ENCODE results near the gene ITGB6. TPM values are rescaled to one million over a fixed set of nuclear protein-coding genes. Genes with fewer than 3 reads are reported as not detected.
"Not testable (repeated sequence)": the region's sequence is repeated elsewhere in the genome, so short reads cannot be mapped to it uniquely, and the experiment has no call there.

Gene ITGB6
- polyA plus RNA-seq, 5 donors, result 6.1 to 9.3 (median 7.6) TPM

DNA sequence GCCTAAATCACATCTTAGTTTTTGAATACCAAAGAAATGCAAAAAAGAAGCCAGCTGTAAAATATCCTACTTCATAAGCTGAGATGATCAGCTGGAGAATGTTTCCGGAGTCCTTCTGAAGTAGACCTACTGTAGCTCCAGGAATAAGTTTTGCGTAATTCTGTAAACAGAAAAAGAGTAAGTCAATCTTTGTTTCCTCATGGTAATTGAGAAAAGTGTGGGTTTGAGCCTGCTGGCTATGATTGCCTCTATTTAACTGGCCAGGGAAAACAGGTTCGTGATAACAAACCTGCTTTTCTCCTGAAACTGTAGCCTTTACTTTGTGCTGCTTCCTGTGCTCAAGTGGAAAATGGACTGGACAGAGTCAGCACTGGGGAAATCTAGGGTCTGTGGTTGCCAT, 58.2 kb downstream of the ITGB6 start:
- DNase-seq, result peak in 1 of 2 donors; percentile 24

DNA sequence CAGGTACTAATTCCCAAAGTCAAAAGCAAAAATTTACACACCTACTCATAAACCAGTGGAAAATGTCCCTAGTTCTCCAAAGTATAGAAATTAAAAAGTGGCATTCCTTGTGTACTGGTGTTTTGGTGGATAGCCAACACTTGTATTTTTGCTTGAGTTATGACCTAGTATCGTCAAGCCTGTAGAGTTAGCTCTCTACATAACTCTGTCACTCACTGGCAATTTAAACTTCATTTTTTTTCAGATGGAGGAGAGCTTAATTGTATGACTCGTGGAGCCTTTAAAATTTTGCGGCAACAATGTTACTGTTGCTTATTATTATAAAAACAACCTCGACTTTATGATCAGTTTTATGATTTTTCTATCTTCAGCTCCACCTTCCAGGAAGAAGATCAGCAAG, 58.7 kb downstream of the ITGB6 start:
- DNase-seq, result no peak

DNA sequence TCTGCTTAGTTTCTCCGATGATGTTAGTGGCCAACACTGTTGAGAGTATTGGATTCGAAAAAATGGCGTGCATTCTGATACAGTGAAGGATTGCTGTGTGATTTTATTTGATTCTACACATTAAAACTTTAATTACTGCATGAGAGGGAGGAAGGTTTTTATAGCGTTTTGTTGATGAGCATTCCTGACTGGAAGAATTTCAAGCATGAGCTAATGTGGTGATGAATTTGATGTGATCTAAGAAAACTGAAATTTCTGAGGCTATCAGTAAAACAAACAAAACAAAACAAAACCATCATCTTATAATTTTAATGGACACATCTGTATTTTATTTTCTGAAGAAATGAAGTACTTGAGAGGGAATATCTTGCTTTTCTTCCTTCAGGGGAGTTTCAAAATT, 59.6 kb downstream of the ITGB6 start:
- no peak for DNase-seq

DNA sequence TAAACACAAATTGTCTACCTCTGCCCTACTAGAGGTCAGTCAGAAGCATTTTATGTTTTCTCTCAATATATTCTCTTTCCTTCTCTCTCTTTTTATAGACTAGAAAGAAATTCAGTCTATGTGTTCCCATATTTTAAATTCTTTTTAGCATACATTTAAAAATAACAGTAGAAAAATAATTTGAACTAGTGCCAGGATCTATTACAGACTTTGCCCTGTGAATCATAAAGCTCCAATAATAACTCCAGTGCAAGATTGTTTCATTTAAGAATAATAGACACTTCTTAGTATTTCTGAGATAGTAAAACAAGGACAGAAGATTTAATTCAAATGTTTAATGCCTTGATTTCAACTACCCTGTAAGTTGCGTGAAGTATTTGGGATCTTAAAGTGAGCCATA, 60.1 kb downstream of the ITGB6 start:
- DNase-seq, result no peak

GRCh38 chr2:160139350-160139749, 60.7 kb downstream of the ITGB6 start:
- DNase-seq, result no peak

DNA sequence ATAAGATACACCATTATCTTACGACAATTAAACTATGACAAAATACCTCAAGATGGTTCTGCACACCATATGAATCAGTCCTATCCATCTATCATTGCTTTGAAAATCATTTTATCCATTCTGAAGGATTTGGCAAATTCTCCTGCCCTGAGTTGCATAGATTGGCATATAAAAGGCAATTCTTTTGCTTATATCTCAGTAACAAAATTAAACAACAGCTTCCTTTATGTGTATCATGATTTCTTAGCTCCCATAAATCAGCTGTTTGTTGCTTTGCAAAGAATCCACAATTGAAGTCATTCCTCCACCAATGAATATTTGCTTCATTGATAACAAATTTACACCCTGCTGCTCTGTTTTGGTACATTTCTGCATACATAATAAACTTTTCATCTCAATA, 61.7 kb downstream of the ITGB6 start:
- no peak for DNase-seq

GRCh38 chr2:160137464-160137863, 62.6 kb downstream of the ITGB6 start:
- no peak for DNase-seq

- DNase-seq, result no peak
Observed at GRCh38 chr2:160132761-160133160, 67.3 kb downstream of the ITGB6 start.

GRCh38 chr2:160126756-160127155, 73.3 kb downstream of the ITGB6 start:
- DNase-seq, result no peak

DNA sequence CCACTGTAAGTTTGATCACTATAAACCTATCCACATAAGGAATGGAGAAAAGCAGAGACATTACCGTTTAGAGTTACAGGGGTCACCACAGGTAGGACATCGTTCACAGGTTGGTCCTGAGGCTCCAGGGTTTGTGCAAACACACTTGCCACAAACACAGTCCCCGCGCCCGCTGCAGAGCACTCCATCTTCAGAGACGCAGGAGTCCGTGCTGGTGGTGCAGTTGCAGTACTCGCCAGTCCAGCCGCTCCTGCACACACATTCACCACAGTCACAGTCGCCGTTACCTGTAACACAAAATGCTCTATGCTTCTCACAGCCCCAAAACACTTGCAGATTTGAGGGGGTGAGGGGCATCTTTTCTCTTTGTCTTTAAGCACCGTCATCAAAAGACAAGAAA, 73.8 kb downstream of the ITGB6 start:
- DNase-seq, result no peak

GRCh38 chr2:160125828-160126227, 74.2 kb downstream of the ITGB6 start:
- no peak for DNase-seq

- DNase-seq, result no peak
Observed at GRCh38 chr2:160125366-160125765, 74.7 kb downstream of the ITGB6 start.

DNA sequence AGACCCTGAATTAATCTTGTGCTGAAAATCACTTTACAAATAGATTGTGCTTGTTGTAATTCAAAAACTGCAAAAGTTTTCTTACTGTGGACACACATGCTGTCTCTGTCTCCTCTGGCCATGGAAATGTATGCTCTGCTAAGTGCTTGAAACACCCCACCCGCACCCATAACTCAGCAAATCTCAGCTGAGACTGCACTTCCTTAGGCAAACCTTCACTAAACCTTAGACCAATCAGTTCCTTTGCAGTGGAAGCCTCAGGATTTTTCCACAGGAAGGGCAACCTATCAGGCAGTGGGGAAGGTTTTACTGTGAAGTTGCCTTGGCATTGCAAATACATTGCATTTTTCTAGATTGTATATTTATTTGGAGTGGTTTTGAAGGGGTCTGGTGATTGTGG, 75.5 kb downstream of the ITGB6 start:
- DNase-seq, result no peak

DNA sequence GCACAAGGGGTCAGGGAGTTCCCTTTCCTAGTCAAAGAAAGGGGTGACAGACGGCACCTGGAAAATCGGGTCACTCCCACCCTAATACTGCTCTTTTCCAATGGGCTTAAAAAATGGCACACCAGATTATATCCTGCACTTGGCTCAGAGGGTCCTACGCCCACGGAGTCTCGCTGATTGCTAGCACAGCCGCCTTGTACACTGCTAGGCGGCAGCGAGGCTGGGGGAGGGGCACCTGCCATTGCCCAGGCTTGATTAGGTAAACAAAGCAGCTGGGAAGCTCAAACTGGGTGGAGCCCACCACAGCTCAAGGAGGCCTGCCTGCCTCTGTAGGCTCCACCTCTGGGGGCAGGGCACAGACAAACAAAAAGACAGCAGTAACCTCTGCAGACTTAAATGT, 85.4 kb downstream of the ITGB6 start:
- DNase-seq, result not testable (repeated sequence)

DNA sequence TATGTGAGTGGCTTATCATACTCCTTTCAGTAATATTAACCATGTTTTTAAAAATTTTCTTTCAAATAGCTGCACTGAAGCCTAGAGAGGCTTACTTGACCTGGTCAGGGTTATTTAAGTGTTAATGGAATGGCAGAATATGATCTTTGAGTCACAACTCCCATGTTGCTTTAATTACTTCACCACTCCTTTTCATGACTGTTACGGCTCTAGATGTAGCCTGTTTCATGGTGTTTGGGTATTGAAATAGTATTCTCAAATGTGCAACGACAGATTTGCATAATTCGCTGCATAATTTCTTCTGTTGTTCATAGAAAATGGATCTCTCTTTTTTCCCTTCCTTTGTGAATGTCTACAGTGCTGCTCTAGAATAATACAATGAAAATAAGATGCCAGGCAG, 86.1 kb downstream of the ITGB6 start:
- no peak for DNase-seq

- DNase-seq, result no peak
Observed at GRCh38 chr2:160111951-160112798, 87.9 kb downstream of the ITGB6 start.

- DNase-seq, result no peak
Observed at GRCh38 chr2:160110674-160111239, 89.3 kb downstream of the ITGB6 start.

DNA sequence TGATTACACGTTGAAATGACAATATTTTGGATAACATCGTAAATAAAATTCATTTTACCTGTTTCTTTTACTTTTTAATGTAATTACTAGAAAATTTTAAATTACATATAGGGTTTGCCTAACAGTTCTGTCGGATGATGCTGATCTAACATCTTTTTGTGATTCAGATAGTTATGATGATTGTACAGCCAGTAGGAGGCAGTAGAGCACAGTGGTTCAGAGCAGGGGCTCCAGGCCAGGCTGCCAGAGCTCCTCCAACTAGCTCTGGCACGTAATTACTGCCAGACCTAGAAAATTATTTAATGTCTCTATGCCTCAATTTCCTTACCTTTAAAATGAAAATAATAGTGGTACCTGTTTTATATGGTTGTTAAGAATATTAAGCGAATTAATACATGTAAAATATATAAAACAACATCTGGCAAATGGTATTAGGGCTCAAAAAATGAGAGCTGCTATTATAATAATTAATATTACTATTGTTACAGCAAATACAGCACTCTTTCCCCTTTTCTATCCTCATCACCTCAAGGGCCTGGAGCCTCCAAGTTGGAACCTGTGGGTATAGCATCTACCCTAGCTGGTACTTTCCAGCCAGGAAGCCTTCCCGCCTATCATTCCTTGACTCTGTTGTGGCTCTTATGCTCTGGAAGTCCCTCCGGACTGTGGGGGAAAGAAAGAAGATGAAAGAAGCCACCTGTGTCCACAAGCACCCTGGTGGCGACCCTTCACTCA, 90.0 kb downstream of the ITGB6 start:
- peak; percentile 42 to 67 for DNase-seq

- no peak for DNase-seq
Observed at GRCh38 chr2:160109243-160109642, 90.8 kb downstream of the ITGB6 start.

GRCh38 chr2:160108646-160109045, 91.4 kb downstream of the ITGB6 start:
- DNase-seq, result no peak

DNA sequence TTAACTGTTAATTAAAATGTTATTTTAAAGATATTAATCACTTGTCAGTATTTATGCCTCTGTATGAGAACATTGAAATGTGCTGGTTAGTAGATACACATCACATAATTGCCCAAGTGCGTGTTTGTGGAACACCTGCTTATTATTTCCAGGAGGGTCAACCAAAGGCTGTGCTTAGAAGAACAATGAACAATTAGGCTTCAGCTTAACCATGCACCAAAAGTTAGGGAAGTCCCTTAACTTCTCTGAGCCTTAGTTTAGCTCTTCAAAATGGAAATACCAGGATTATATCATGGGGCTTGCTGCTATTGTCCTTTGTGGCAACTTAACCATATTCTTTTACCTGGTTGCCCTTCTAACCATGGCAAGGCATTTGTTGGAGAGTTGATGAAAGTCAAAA, 94.7 kb downstream of the ITGB6 start:
- no peak for DNase-seq

- DNase-seq, result no peak
Observed at GRCh38 chr2:160104115-160104514, 96.0 kb downstream of the ITGB6 start.

DNA sequence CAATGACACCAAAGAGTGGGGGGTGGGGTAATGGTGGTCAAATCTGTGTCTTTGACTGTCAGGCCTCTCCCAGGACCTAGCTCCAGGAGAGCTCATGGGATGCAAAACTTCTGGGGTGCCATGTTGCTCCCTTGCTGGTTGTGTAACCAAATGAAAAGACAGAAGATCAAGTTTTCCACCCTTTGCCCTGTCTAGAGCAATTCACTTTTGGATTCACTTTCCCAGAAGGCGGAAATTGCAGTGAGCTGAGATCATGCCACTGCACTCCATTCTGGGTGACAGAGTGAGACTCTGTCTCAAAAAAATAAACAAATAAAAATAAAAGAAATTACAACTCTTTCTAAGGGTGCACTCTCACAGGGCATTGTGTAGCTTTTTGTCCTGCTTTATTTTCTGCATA, 102.7 kb downstream of the ITGB6 start:
- no peak for DNase-seq
